Measurements from ENCODE around the gene SESN3. TPM values are rescaled to one million over a fixed set of nuclear protein-coding genes. Genes with fewer than 3 reads are reported as not detected.
A peak's percentile ranks its signal among the peaks of the same experiment; 100 is the strongest.
"Not testable (repeated sequence)": the region's sequence is repeated elsewhere in the genome, so short reads cannot be mapped to it uniquely, and the experiment has no call there.

Gene SESN3, protein sequence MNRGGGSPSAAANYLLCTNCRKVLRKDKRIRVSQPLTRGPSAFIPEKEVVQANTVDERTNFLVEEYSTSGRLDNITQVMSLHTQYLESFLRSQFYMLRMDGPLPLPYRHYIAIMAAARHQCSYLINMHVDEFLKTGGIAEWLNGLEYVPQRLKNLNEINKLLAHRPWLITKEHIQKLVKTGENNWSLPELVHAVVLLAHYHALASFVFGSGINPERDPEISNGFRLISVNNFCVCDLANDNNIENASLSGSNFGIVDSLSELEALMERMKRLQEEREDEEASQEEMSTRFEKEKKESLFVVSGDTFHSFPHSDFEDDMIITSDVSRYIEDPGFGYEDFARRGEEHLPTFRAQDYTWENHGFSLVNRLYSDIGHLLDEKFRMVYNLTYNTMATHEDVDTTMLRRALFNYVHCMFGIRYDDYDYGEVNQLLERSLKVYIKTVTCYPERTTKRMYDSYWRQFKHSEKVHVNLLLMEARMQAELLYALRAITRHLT
- 110 TPM for polyA plus RNA-seq (ENCODE audit: insufficient read length)

DNA sequence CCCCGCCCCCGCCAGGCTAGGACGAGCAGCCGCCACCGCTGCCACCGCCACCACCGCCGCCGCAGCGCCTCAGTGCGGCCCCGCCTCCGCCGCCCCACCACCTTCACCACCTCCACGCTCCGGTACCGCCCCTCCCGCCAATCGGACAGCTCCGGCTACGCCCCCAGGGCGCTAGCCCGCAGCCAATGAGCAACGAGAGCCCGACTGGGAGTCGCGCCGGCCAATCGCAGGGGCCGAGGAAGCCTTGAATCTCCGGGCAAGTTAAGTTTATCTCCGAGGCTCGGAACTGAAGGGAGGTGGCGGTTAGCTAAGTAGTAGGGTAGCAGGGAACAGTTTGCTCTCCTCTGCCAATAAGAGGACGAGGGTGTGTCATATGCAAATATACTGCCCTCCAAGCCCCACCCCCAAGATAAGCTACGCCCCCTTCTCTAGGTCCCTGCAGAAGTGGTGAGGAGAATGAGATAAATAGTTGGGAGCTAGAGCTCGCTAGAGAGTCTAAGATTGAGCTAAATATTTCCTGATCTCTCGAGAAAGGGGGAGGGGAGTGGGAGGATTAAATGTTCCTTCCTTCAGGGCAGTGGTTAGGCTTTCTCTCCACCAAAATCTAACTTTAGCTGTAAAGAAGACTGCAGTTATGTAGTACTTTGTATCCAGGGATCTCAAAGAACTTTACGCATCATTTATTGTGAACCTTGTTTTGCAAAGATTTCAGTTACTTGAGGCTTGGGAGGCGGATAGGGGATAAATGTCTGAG lies at the start of gene SESN3:
Gene SESN3 (minus strand): TSS at position 76 of the 754 bp plus-strand sequence. CDS start 342 bp downstream, outside the sequence.
- peak; percentile 99 for DNase-seq (ENCODE audit: low read depth)

DNA sequence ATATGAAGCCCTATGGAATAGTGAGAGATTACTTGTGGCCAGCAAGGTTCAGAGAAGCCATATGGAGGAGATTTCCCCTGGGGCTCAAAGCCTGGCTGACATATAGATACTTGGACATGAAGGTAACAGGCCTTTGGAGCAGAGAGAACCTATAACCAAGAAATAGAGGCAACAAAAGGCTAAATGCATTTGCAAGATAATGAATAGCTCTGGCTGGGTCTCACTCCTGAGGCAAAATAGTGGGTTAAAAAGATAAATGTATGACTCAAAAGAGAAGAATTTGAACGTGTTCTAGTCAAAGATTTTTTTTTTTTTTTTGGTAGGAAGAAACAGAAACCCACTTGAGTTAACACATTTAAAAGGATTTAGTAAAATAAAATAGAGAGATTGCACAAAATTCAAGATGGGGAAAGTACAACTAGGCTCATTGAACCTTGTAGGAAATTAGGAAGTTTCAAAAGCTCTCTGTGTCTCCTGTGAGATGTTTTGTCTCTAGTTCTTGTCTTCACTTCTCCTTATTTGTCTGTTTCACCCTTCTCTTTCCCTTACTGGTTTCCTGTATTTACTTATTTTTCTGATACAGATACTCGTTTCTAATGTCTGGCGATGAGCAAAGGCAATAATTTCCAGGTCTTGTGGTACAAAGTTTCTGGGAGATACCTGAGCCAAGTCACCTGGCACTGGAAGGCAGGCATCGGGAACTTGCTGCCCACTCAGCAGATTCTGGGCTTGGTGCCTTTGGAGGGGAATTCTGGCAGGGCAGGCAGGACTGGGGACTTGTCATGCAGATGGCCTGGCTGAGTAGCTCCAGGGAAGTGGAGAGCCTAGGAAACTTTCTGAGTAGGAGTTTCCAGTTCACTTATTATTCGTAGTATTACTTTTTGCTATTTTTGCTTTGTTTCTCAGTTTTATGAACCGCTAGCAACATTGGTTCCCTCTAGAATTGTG lies 49.2 kb upstream of the SESN3 start:
- DNase-seq (ENCODE audit: low read depth) = peak; percentile 8

DNA sequence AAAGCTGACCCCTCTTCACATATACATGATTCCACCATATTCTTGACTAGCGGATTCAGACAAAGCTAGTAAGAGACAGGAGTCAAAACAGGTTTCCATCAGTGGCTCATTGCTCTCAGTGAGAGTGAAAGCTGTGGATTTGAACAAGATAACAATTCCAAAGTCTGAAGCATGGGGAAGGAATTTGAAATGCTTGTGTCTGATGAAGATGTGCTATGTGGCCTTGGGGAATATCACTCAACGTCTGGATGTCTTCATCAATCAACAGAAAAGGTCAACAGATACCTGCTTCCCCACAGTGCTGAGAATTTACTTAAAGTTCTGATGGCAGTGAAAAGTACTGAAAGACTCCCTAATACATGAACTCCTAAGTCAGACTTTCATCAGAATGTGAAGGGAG lies 46.9 kb upstream of the SESN3 start:
- no peak for DNase-seq (ENCODE audit: low read depth)

DNA sequence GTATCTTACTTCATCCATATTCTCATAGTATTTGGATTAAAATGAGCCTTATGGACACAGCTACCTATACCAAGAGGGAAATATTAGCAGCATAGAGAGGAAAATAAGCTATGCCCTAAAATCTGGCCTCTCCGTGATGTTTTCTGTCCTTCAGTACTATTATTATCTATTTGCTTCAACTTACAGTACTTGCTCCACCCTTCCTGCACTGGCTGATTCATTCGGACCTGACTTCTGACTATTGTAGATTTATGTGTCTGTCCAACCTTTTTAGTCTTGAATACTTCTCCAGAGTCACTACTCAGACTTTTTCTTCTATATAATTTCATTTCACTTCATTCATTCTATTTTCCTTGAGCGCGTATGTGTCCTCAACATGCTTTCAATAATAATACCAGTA lies 45.1 kb upstream of the SESN3 start:
- no peak for DNase-seq (ENCODE audit: low read depth)

DNA sequence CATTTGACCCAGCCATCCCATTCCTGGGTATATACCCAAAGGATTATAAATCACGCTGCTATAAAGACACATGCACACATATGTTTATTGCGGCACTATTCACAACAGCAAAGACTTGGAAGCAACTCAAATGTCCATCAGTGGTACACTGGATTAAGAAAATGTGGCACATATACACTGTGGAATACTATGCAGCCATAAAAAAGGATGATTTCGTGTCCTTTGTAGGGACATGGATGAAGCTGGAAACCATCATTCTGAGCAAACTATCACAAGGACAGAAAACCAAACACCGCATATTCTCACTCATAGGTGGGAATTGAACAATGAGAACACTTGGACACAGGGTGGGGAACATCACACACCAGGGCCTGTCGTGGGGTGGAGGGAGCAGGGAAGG lies 42.6 kb upstream of the SESN3 start:
- DNase-seq (ENCODE audit: low read depth) = not testable (repeated sequence)

DNA sequence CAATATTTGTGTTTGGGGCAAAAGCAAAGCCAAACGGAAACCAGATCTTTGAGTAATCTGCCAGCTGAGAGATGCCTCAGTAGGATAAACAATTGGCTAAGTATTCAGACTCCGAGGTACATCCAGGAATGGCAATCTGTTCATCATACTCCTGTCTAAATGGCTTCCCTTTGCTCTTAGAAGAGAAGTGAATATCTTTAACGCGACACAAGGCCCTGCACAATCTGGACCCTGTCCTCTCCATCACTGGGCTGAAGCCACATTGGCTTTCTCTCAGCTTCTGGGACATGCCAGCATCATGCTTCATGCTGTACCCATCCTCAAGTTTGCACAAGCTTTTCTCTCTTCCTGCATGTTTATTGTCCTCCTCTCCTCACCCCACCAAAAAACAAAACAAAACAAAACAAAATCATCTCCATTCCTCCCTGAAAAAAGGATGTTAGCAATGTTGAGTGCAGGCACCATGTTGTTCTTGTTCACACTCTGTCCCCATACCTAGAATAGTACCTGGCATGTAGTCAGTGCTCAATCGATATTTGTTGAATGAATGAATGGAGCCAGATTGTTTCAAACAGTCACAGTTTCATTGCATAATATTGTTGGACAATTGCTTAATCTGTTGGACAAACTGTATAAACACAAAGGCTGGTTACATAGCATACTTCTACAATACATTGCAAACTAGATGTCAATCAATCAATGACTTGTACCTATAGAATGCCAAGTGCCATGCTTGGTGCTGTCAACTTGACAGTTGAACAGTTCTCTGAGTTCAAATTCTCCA lies 38.2 kb upstream of the SESN3 start:
- DNase-seq (ENCODE audit: low read depth) = no peak

DNA sequence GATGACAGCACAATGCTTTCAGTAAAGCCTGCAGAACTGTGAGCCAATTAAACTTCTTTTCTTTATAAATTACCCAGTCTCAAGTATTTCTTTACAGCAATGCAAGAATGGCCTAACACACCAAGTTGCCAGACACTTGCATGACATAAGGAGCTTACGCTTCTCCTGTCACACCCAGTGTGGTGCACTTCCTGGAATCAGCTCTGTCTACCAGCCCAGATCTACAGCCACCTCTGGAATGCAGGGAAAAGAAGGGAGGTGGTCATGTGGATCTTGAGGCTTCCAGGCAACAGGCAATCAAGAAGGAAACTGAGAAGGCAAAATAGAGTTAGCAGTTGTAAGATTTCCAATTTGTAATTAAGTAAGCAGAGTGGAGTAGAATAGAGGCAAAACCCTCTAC lies 37.4 kb upstream of the SESN3 start:
- DNase-seq (ENCODE audit: low read depth) = no peak

DNA sequence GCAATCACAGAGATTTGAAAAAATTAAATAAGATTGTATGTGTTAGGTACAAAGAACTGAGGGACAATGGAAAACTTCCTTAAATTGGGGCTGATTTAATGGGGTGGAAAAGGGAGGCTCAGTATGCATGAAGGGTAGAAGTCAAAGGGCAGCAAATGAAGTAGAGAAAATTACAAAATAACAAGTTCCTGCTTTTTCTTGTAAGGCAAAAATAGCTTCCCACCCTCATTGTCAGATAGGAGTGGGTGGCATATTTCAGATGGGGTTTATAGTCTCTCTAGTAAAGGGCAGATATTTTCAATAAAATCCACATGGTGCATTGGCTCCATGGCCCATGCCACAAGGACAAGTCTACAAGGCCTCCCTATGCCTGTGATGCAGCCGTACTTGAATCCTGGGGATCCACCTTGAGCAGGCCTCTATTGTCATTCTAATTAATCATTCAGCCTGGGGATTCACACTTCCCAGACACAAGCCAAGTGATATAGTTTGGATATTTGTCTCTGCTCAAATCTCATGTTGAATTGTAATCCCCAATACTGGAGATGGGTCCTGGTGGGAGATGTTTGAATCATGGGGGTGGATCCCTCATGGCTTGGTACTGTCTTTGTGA lies 36.7 kb upstream of the SESN3 start:
- DNase-seq (ENCODE audit: low read depth) = no peak

DNA sequence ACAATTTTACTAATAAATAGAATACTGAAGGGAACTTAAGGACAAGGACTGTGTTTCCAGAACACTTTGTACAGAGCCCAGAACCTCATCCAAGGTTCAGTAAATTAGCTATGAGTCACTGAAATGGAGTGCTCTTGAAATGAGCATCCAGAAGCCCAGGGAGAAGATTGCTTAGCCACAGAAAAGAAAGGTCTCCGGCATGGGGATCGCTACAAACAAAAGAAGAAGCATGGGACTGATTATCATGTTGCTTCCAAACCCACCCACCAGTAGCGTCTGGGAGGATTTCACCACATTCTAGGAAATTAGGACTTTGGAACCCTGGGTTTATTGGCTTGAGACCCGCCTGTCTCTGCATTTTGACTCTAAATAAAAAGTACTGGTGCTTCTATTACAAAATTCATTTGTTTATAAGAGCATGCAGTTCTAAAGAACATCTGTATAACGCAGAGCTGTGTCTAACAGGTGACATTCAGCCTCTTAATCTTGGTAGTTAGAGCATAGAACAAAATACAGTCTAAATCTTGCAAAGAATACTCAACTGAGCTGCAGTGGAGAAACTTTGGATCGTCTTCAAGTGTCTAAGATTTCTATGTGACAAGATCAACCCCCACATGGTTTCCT lies 35.9 kb upstream of the SESN3 start:
- DNase-seq (ENCODE audit: low read depth) = no peak

DNA sequence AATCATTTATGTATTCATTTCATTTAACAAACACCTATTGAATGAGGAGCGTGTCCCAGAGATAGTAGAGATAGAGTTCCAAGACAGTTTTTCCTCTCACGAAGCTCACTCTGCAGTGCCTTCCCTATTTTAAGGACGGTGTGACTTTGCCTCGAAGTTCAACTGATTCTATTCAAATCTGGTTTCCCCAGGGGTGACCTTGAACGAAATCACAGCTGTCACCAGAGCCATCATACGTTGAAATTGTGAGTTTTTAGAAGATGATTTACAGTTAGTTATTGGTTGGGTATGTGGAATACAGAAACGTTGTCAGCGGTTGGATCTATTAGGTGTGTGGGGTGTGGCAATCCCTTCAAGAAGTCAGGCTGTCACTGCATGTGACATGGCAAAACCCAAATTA lies 33.9 kb upstream of the SESN3 start:
- no peak for DNase-seq (ENCODE audit: low read depth)

DNA sequence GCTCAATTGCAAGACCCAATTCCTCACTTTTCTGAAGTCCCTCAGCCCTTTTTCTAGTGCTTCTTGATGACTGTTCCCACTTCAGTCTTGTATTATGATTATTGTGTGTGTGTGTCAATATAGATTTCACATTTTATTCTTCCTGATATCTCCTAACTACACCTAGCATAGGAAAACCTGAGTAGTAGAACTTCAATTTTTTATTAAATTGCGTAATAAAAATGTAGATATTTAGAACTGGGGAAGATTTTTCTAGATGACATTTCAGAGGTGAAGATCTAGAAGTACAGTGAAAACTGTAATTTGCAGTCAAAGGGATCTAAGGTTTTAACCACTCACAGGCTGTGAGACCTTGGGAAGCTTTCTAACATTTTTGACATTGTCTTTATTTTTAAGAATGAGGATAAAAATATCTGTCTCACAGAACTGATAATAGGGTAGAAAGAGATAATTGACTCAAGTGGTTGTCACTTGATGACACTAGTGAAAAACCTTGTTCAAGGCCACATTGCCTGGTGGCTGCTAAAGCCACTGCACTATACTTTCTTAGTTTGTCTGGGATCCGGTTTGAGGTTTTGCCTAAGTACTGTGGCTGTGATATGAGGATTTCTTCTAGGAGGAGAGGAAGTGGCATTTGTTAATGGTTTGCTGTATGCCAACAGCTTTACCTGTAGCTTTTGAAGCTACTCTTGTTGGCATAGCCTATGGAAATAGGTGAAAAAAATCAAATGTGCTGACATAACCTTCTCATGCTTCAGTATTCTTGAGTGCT lies 32.2 kb upstream of the SESN3 start:
- no peak for DNase-seq (ENCODE audit: low read depth)

DNA sequence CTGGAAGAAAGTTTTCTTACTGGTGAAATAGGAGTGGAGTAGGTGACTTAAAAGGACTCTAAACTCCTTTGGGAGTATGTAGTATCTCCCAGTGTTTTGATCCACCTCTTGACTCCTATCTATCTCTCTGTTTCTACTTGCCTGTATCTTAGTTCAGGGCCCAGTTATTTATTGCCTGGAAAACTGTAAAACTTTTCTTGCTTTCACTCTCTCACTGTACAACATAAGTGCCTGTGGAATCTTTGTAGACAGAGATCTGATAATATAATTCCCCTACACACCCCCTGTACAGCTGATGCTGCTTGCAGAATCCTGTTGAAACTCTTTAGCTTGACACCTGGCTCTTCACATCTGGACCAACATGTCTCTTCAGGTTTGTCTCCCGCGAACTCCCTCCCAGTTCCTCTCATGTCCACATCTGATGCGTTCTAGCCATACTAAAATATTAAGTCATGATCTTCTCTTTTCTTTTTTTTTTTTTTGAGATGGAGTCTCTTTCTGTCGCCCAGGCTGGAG lies 26.5 kb upstream of the SESN3 start:
- no peak for DNase-seq (ENCODE audit: low read depth)

DNA sequence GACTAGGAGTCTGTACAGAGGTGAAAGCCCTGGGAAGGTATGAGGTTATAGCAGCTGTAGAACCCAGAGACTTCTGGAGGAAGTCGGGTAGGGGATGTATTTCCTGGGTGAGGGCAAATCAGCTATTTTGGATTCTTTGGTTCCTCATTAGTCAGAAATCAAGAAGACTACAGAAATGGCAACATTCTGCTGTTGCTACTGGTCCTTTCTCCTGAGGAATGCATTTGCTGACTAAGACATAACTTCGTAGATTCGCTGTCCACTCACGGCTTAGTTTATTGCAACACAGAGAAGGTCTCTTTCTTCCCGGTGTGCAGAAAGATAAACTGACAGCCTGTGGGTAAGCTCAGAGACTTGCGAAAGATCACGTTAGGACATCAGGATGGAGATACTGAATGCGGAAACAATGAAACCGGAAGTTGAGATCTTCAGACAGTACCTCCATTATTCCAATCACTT lies 25.3 kb upstream of the SESN3 start:
- DNase-seq (ENCODE audit: low read depth) = no peak

DNA sequence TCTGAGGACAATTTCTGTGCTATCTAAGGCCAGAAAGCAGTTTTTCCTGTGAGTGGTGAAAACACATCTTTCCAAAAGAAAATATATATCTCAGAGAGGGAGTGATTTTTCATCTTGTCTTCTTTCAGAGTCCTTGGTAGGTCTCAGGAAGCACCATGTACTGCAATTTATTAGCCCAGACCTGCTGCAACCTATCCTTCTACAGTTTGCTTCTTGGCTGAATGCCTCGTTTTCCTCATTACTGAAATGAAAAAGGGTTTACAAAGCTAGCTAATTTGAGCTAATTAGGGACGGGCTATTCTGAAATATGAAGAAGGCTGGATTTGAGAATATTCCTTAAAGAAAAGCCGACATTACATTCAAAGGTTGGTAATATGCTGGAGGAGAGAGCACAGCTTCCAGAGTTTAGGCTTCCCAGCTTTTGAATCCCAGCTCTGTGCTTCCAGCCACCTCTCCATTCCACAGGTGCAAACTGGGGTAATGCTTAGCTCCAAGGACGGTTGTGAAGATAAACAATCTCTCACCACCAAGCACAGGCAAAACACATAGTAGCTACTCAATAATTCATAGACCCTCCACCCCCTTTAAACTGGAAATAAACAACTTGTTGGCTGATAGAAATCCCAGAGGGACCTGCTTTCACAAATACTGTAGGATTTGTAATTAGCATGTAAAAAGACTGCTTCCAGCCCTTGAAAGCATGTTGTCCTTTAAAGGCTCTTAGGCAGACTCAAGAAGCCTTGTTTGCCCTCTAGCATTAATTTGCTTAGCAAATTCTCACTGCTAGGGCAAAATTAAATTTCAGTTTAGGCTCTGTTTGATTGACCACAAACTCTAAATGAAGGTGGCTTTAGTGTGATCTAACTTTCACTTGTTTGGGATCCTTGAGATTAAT lies 24.5 kb upstream of the SESN3 start:
- DNase-seq (ENCODE audit: low read depth) = no peak

DNA sequence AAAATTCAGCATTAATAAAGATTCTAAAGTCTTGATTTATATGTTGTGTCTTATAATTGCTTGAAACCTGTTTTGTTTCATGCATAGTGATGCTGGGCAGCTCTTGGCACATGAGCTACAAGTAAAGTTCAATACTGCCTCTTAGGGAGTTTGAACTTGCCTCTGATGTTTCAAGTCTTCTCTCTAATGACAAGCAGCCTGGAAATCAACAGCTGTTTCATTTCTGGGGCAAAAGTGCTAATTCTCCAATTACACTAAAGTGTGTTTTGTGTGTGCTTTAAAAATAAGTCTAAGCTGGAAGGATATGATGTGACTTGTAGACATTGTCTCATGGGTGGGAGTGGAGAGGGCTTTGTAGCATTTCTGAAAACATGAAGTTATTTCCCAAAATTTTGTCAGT lies 23.7 kb upstream of the SESN3 start:
- no peak for DNase-seq (ENCODE audit: low read depth)

DNA sequence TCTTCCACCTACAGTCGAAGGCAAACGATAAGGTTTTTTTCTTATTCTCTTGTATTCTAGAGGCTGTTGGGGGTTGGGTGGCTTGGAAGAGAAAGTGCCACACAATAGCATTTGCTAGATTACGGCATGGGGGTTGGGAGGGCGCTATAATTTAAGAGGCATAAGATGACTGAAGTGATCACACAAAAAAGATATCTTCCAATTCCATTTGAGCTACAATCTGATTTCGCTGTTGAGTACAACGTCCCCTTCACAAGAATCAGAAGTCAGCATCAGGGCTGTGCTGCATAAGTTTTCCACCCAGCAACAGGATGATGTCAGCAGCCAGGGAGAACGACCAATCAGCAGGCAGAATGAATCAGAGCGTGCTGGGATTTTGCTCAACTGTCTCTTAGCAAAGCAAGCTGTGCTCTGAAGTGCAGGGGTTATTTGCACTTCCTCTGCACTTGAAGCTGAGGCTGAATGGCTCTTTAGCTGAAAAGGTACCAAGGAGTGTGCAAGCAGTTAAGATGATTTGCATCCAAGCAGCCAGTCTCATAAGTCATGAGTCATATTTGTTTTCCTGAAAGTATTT lies 23.2 kb upstream of the SESN3 start:
- DNase-seq (ENCODE audit: low read depth) = peak; percentile 92

DNA sequence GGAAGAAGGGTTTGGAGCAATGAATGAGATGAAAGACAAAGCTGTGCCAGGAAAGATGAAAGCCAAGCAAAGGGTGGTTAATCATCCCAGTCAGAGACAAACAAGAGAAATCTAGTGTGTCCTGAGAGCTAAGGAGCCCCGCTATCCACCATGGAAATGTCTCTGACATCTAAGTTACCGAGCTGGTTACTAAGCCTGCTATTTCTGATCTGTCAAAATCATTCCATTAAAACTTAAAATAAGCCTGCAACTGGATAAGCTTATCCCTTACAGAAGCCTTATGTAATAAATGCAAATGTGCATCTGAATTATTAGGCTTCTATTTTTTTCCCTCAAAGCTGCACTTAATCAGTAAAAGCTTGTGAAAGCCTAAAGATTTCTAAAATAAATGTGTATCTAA lies 22.1 kb upstream of the SESN3 start:
- no peak for DNase-seq (ENCODE audit: low read depth)

DNA sequence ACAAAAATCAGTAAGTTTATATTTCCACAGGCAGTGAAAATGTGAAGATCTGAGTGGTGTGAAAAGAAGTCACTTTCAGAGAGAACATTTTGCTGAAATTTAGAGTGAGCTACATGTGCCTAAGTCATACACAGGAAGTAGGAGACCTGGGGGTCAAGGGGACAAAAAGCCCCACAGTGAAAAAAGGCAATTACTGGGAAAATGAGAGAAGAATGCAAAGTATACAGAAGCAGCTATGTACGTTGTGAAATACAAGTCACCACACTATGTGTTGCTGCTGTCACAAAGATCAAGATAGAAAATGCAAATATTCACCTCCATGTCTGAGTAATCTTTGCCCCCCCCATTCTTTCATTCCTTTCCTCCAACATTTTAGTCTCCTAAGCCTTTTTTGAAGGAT lies 21.6 kb upstream of the SESN3 start:
- no peak for DNase-seq (ENCODE audit: low read depth)

Measured in forelimb muscle (tissue), 1 donor.